Omental fat pad (tissue), 4 donors: Measurements from ENCODE around the gene PAAF1. TPM values are rescaled to one million over a fixed set of nuclear protein-coding genes. Genes with fewer than 3 reads are reported as not detected.
A peak's percentile ranks its signal among the peaks of the same experiment; 100 is the strongest.

Source experiments
- ATAC-seq: fragments of 150-250 bp; one replicate; pipeline ENCODE4 v1.9.1; 2016; ENCODE audit warnings: mild to moderate bottlenecking, moderate library complexity; ENCODE audit not compliant: low FRiP score
- DNase-seq: peaks from one replicate; pipeline ENCODE4 v3.0.0-alpha.2; 2019; ENCODE audit warnings: low spot score
- total RNA-seq, 4 donors: library from RNA; depleted of rRNA; stranded (reverse); fragments of >200 nt; gene quantifications; one replicate each; pipeline ENCODE4 v1.1.0, GENCODE V29; 2016
- TF ChIP-seq, protein P1 (sequence below), 3 donors: fragments of 450-650 bp; IDR thresholded peaks; one replicate each; pipeline ENCODE4 v1.5.1; 2016 to 2017; ENCODE audit warnings: antibody characterized with exemption in 3 of 3, mild to moderate bottlenecking in 3 of 3, moderate library complexity in 2 of 3

Gene PAAF1, protein sequence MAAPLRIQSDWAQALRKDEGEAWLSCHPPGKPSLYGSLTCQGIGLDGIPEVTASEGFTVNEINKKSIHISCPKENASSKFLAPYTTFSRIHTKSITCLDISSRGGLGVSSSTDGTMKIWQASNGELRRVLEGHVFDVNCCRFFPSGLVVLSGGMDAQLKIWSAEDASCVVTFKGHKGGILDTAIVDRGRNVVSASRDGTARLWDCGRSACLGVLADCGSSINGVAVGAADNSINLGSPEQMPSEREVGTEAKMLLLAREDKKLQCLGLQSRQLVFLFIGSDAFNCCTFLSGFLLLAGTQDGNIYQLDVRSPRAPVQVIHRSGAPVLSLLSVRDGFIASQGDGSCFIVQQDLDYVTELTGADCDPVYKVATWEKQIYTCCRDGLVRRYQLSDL
- total RNA-seq, result 10 to 100 TPM in 1 of 4 donors, 1 to 10 TPM in 3; 7.1 to 11.4 (median 9.7) TPM

DNA sequence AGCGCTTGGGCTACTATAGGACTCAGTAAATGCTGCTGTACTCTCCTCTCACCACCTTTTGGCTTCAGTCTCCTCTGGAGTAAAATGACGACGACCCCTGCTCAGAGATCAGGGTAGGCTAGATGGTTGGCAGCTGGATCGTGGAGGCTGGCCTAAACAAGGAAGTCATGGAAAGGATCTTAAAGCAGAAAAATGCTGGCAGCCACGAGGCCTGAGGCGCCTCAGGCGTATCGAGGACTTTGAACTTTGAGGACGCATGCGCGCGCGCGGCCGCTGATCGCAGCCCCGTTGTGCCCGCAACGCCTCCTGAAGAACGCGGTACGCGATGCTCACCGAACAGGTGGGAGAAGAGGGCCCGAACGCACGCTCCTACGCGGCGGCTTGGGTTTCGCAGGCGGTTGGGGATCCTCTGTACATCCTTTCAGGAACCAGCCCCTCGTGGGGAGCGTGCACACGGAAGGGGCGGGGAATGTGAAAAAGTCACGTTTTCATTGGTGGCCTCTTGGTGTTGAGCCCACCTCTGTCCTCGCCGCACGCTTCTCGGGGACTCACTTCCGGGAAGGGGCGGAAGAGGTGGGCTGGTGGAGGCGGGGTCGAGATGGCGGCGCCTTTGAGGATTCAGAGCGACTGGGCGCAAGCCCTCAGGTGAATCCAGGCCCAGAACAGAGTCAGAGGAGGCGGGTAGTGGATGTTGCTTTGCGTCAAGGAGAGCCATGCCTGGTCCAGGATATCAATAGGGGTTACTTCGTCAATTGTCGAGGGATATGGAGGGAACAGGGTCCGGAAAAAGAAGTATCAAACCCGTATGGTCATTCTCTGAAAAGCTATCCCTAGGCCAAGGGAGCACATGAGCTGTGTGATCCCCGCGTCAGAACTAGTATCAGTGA is at the start of gene PAAF1, which contains the start of gene COA4:
PAAF1 (plus strand) TSS at position 576 of the 887 bp plus-strand sequence; CDS start at position 599, 23 bp downstream.
COA4 (minus strand) TSS at position 423 of the 887 bp plus-strand sequence. CDS start 3,468 bp downstream, outside the sequence.
- peak; percentile 97 for ATAC-seq
- TF ChIP-seq, protein P1, sequence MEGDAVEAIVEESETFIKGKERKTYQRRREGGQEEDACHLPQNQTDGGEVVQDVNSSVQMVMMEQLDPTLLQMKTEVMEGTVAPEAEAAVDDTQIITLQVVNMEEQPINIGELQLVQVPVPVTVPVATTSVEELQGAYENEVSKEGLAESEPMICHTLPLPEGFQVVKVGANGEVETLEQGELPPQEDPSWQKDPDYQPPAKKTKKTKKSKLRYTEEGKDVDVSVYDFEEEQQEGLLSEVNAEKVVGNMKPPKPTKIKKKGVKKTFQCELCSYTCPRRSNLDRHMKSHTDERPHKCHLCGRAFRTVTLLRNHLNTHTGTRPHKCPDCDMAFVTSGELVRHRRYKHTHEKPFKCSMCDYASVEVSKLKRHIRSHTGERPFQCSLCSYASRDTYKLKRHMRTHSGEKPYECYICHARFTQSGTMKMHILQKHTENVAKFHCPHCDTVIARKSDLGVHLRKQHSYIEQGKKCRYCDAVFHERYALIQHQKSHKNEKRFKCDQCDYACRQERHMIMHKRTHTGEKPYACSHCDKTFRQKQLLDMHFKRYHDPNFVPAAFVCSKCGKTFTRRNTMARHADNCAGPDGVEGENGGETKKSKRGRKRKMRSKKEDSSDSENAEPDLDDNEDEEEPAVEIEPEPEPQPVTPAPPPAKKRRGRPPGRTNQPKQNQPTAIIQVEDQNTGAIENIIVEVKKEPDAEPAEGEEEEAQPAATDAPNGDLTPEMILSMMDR (IDR thresholded peaks at IDR 0.05), result no peak
- peak; percentile 76 for DNase-seq

DNA sequence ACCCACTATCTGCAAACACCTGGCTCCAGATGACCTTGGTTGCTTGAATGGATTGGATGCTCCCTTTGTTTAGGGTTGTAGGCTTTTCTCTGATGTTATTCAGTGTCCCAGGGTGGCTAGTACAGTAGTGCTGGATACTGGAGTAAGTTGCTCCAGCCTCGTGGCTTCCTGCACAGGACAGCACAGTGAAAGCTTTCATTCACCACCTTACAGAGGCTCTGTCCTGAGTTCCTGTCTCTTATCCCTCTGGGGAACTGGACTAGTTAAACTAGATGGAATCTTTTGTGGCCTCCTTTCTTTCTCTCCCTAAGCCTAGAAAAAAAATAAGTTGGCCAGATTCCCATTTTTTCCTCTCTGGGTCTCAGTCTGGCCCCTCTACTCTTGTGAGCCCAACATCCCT is 46.5 kb upstream of the PAAF1 start:
- DNase-seq (no peak), ATAC-seq (no peak)
- TF ChIP-seq, protein P1 (IDR thresholded peaks at IDR 0.05), result no peak

DNA sequence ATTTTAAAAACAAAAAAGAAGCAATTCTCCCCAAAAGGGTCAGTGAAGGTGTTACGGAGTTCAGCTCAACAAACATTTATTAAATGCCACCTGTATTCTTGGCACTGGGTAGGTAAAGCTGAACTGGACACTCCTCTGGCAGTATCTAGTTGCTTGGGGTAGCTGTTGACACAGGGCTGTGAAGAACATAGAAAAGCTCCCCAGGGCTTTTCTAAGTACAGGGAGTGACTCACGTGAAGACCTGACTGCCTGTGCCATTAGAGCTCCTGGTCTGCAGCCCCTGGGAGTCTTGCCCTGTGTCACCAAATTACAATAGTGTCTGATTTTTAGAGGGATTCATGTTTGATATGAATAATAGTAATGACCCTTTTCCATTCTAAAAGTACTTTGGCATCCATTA is 43.7 kb upstream of the PAAF1 start:
- ATAC-seq (no peak), DNase-seq (no peak)
- TF ChIP-seq, protein P1 (IDR thresholded peaks at IDR 0.05), result no peak

DNA sequence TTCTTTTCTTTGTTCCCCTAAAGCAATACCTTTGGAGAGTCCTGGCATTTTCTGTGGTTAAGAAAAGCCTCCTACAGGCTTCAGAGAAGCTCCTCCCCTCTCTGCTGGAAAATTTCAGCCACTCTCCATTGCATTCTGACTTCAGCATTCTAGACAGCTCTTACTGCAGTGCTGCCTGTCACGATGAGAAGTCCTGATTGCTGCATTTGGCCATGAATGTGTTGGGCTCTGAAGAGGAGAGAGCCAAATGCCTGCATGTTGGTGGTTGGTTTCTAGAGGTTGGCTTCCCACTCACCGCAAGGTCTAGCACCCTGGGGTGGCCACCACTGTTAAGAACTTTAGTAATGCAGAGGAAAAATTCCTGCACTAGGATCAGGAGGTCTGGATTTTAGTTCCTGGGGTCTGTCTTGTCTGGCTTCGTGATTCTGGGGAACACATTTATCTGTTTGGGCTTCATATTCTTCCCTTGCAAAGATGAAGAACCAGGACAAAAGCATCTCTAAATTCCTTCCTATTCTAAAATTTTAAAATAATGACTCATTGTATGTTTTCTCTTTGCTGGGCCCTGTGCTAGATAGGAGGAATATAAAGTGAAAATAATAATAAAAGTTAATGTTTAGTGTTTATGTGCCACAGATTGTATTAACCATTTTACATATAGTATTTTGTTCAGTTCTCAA is 38.2 kb upstream of the PAAF1 start:
- DNase-seq, result no peak
- TF ChIP-seq, protein P1 (IDR thresholded peaks at IDR 0.05), result no peak
- no peak for ATAC-seq

DNA sequence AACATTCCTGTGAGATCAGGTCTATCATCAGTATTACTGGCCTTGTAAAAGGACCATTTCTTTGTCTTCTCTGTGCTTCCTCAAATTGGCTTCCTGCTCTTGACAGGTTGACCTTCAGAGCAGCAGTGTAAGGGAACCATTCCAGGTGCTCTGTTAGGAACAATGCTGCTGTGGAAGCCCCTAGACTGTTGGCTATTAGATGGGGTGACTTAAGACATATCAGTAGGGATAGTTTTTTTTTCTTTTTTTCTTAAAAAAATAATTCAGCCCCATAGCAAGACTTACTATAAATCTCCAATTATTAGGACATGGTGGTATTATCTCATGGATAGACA is 37.7 kb upstream of the PAAF1 start:
- ATAC-seq (no peak), DNase-seq (no peak)
- TF ChIP-seq, protein P1 (IDR thresholded peaks at IDR 0.05), result no peak

DNA sequence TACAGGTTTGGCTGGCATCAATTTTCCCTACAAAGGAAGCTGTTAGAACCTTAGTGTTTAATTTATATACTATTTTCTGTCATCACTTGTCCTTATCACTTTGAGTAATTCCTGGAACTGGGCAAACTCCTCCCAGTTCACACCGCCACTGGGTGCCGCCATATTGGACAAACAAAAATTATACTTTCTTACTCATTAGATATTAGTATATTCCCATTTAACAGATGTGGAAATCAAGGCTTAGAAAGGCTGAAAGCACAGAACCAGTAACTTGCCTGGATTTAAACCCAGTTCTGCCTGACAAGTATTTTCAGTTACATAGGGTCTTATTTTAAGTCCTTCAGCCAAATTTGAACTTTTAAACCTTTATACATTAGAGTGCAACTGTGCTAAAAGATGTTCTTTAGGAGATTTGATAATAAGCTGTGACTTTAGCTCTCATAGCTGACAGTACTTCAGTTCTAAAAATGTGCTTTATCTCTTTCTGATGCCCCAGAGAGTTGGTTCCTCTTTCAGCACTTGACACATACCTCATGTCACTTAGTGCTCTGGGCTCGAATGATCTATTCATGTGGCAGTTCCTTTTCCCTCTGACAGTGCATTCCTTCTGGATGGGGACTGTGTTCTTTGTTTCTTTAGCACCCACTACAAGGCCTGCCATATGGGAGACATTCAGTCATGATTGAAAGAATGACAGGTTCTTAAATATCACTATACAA is 25.6 kb upstream of the PAAF1 start:
- DNase-seq (no peak), ATAC-seq (no peak)
- TF ChIP-seq, protein P1 (IDR thresholded peaks at IDR 0.05), result no peak
